CD4-positive, alpha-beta T cell treated with Interleukin-12 subunit alpha and Interleukin-12 subunit beta, for 1 hour (primary cell): ENCODE data around the gene LDHB.
"Not testable (repeated sequence)": the region's sequence is repeated elsewhere in the genome, so short reads cannot be mapped to it uniquely, and the experiment has no call there.

Experiments used
- DNase-seq: peaks from one replicate; pipeline ENCODE4 v3.0.0-alpha.2; 2020

LDHB gene

DNA sequence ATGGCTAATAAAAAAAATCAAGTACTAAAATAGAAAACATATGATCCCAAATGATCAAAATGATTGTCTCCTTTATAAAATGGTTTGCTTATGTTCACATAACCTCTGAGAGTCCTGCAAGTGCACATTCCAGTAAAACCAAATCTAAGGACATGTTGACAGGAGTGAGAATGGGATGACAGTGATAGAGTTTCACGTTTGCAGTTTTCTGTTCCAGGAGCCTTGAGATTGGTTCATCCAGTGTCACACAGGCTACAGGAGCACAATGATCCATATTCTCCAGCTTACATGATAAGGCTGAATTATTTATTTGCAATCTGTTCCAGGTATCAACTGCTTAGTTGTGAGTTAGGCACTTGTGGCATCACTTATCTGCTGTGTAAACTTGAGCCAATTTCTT, 51.5 kb downstream of the LDHB start:
- DNase-seq: no peak

DNA sequence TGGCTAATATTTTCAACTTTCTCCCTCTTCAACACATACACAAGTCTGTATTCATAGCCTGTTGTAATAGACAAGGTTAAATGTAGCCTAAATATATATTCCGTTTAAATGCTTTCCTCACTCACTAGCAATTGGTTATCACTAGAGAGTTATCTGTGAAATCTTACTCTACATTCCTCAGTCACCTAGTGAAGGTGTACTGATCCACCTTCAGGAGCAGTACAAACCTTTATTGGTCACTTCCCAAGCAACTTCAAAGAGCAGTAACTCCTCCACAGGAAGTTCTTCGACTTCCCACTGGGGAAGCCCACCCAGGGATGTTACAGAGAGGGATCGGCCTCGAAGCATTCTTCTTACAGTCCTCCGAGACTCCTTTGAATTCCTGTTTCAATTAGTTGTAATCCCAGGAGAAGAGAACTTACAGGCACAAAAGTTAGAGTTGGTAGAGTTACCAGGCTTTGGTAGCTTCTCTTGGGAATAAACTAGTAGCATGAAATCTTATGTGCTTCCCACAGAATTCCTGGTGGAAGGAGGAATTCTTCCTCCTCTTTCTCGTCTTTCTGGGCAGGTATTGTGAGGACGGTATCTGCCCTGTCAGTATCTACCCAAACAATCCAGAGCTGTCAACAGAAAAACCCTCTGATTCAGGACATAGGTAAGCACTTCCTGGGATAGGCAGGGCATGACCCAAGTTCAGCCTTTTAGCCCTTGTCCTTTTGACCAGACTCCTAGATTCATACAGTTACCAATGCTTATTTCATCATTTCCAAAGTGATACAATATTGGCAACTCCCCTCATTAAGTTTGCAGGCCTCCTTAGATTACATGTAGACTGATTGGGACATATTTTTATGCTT, 53.2 kb downstream of the LDHB start, which contains the start of gene GYS2:
Gene GYS2, minus strand, starts transcription at position 603 of the 857 bp plus-strand sequence. Its CDS starts 255 bp downstream, at position 348.
- DNase-seq: no peak

DNA sequence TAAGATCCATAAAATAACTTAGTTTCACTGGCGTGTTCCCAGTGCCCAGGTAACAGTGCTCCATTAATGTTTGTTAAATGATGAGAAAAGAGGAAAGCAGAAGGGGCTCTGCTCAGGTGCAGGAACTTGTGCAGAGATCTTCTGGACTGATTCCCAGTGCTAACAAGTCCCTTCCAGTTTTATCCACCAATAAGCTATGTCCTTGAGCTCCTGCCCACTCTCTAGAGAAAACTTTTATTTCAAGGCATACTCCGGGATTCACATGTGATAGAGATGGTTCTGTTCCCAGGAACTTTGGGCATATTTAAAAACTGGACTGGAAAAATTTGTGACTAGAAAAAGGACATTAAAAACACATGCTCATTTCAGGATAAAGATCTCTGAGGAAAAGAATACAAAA, 54.9 kb downstream of the LDHB start:
- no peak for DNase-seq

DNA sequence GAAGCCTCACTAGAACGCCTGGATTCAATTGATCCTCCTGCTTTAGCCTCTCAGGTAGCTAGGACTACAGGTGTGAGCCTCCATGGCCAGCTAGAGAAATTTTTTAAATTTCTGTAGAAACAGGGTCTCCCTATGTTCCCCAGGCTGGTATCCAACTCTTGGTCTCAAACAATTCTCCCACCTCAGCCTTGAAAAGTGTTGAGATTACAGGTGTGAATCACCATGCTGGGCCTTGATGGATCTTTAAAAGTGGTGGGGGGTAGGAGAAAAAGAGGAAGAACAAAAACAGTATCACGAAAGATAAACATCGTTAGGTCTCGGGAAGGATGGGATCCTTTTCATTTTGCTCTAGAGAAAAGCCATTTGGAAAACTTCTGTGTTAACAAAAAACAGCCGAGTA, 57.4 kb downstream of the LDHB start:
- DNase-seq: no peak

DNA sequence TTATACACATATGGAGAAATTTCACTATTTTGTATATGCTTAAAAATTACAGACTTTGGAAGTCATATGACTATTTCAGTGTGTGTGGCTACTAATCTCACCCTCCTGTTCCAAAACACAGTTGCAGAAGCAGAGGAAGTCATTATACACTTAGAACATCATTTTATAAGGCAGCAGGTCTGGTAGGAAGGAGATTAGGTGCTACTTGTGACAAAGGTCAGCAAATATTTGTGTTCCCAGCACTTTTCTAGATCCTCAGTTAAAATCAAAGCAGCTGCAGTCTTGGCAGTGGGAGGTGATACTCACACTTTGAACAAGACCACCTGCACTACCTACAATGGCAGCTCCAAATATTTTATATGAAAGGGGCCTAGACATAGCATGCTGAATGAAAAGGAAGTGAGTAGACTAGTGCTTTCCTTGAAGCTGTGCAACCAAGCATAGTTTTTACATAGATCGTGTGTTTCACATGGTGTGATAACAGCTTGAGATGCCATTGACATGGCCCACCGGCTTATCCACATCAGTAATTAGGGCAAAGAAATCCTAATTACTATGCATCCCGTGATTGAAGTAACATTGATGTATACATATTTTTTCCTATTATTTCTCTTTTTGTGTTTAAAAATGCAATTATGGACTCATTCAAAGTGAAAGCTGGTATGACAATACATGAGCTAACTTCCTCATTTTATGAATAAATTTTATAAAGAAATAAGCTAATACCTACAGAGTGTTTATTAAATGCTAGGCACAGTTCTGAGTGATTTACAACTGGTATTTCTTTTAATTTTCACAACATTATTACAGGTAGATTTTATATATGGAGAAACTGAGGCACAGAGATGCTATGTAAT, 58.3 kb downstream of the LDHB start:
- DNase-seq: no peak

DNA sequence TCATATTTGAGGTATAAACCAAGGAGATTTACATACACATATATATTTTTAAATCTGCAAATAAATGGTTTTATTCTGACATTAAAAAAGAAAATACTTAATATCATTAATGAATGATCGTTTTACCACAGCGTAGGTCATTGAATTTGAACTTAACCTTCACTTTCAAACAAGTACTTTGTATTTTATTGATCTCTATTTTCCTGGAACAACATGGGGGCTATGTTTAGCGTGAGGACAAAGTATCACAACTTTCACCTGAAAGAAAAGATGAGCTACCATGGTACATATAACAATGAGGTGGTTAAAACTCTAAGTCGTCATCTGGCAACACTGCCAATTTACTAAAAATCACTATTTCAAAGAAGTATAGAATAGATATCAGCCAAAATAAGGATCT, 59.0 kb downstream of the LDHB start:
- DNase-seq: no peak

DNA sequence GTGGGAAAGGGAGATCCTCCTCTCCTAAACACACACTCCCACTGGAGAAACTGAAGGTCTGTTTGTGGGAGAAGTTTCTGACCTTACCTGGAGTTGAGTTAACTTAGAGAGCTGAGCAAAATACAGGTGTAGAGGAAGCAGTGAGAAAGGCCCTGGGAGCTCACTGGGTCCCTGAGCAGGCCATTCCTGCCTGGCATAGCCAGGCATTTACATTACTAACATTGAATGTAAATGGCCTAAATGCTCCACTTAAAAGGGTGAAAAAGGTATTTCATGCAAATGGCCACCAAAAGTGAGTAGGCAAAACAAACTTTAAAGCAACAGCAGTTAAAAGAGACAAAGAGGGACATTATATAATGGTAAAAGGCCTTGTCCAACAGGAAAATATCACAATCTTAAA, 62.3 kb downstream of the LDHB start:
- DNase-seq: not testable (repeated sequence)

DNA sequence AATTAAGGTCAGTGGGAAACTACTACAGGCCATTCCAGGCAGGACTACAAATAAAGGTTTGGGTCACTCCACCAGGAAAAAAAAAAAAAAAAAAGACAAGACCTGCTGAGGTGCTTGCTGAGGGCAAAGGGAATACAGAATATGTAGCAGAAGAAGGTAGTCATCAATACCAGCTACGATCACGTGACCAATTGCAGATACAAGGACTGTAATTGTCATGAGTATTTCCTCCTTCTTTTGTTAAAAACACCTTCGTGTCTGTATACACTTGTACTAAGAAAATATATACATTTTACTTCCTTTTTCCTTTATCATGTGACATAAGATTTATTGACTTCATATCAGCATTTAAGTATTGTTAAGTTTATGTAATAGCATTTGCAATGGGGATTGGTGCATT, 72.2 kb downstream of the LDHB start:
- no peak for DNase-seq
